Lung microvascular endothelial cell (primary cell): ENCODE data around the gene EYA4. TPM values are rescaled to one million over a fixed set of nuclear protein-coding genes. Genes with fewer than 3 reads are reported as not detected.

ENCODE experiments used
- DNase-seq, 2 donors: peaks; one replicate each; pipeline versions ENCODE4 v3.0.0 to v3.0.0-alpha.2; 2010; ENCODE audit warnings: low read depth in 2 of 2
- total RNA-seq: library from RNA; depleted of rRNA; stranded (reverse); fragments of >200 nt; gene quantifications from 2 replicates; pipeline ENCODE4 v1.2.1, GENCODE V29; 2014

EYA4 gene
- total RNA-seq, 1 donor from 2014 or later, result 0.40 TPM

DNA sequence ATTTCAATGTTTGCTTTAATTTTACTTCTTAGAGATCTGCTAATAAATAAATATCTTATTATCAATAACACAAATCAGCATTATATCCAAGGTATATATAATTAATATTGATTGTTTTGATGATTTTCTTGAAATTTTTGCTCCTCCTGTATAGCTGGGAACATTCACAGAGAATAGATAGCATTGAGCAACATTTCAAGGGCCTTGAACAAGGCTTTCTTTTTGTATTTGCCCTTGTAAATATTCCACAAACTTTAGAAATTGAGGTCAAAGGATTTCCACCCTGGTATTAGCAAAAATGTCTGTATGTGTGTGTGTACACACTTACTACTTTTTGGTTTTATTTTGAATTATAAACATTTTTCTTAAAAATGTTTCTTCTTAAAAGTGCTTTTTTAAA is 205.6 kb downstream of the EYA4 start:
- no peak for DNase-seq

DNA sequence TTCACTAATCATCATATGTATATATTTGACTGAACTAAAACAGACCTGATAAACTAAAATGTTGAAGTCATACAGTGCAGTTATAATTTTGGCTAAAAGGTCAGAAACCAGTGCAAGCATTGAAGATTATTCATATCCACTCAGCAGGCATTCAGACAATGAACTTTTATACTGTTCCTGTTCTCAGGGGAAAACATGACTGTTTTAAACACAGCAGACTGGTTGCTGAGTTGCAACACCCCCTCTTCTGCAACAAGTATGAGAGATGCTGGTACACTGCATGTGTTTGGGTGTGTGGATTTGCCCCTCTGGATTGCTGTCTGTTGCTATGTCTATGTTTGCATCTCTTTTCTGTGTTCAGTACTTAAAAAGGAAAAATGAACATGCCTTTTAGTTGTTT is 206.8 kb downstream of the EYA4 start:
- no peak for DNase-seq

DNA sequence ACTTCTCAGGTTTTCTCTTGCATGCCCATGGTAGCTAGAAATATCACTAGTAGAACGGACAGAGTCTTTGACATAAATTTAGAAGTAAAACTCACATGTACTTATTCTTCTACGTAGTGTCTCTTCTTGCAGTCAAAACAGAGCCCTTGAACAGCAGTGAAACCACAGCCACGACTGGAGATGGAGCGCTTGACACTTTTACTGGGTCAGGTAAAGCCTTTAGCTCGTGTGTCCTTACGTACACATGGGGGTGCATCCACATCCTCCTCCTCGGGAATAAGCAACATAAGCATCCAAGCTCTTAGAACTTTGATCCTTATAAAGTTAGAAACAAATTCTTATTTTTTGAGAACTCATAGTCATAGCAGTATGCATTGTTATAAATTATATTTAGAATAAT is 215.3 kb downstream of the EYA4 start:
- DNase-seq, result no peak

DNA sequence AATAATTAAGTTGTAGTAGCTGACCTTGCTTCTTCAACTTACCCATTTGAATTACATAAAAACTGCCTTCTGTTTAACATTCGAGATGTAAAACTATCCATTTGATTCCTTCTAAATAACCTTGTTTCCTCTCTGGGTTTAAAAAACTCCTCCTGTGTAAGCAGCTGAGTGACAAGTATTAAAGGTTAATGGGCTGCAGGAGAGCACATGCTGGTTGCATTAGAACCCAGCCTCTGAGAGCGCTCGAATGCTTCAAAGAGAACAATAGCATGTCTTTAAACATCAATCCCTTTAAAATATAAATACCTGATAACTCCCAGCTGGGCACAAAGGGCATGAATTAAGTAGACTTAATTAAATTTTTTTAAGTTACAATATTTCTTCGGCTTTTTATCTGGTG is 215.8 kb downstream of the EYA4 start:
- DNase-seq, result no peak

DNA sequence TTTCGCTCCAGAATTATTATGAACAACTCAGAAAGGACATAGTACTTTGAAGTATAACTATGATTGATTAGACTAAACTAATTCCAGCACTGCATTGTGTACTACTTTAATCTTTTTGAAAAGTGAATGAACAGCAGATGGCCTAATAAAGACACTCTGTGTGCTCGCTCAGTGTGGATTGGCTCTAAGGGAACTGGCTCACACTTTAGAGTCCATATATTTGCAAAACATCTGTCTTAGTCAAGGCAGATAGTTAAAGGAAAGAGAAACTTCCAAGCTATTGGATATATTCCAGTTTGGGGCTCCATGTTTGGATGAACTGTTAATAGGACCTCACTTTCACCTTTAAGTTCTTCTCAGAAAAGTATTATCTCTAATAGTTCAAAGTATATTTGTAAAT is 218.9 kb downstream of the EYA4 start:
- DNase-seq, result no peak

DNA sequence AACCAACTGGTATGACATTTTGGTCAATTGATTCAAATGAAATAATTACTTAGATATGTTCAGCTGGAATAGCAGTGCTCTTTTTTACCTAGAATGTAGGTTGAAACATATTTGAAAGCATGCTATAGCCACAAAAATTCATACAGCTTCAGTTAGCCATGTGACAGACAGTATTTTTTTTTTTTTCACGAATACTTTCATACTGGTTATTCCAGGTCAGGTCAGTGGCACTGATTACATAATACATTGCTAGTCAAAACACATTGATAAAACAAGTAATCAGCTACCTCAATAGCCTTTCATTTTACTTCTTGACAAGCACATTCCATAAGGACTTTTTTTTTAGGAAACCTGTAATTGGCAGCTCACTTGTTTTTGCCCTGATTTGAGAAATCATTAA is 222.6 kb downstream of the EYA4 start:
- no peak for DNase-seq

DNA sequence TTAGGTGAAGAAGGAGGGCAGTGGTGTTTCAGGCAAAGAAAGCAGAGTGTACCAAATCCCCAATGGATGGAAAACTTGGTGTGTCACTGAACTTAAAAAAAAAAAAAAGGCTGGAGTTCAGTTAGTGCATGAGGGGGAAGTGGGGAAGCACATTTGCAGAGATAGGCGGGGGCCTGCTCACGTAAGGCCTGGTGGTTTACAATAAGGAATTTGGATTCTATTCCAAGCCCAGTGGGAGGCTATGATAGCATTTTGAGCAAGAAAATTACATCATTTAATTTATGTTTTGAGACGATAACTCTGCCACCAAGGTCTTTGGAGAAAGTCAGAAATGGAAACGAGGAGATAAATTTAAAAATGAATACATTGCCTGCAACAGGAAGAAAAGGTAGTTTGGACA is 225.5 kb downstream of the EYA4 start:
- no peak for DNase-seq

DNA sequence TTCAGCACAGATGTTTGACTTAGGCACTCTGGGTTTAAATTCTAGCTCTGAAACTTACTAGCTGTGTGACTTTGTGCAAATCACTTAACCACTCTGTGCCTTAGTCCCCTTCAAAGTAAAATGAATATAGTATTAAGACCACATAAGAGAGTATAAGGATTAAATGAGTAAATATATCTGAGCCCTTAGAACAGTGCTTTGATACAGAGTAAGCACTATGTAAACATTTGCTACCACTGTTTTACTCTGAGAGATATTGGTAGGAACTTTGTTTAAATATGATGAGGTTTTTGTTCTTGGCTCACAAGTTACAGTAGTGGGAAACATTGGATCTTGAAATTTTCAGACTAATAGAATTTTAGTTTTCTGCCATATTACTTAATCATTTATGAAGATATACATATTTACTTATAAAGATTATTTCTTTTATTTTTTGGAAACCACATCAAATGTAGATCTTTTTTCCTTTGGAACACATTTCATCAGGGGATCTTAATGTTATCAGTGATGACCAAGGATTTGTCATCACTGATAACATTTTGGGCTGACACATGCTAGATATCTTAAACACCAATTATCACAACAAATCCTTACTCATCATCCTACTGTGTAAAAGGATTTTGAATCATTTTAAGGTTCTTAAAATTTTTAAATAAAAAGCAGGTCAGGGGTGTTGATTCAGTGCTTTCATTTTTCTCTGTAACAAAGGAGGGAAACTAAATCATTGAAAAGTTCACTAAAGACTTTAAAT is 226.2 kb downstream of the EYA4 start:
- DNase-seq, result no peak

DNA sequence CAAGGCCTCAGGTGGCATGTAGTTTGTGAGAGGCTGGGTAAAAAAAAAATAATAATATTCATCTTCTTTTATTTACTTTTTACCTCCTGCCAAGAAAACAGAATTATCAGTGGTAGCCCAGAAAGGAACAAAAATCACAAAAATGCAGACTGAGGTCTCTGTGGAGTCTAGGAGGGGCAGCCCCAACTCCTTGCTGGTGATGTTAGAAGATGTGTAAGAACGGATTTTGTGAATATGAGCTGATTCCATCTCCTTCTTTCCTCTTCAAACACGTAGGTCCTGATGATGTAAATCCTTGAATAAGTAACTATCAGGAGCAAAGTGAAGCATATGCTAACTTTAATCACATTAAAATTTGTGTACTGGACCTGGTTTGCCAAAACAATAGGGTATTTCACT is 226.8 kb downstream of the EYA4 start:
- DNase-seq, result no peak

DNA sequence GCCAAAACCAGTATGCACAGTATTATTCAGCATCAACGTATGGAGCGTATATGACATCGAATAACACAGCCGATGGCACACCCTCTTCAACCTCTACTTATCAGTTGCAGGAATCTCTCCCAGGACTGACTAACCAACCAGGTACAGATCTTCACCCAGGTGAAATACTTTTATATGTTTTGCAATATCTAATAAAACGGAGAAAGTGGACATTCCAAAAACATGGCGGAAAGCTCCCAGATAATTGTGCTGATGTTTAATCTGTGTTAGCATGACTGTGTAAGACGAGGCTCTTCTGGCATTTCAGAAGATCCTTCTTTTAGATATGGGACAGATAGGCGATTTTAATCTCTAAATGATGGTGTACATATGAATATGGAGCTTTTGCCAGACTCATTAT is 227.4 kb downstream of the EYA4 start:
- no peak for DNase-seq

DNA sequence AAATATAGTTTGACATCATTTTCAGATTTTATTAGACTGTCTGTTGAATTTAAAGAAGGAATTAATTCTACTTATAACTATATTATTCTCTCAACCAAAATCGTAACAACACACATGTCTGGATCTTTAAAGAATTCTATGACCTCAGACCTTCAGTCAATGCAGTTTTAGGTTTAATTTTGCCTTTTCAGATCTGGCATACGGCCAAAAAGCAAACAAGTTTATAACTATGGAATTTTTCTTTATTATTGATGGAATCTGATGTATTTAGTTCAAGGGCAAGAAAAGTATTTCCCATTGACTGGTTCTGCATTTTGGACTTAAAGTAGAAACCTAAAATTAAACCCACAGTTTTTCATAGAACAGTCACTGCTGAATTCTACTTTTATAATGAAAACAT is 233.4 kb downstream of the EYA4 start:
- no peak for DNase-seq

DNA sequence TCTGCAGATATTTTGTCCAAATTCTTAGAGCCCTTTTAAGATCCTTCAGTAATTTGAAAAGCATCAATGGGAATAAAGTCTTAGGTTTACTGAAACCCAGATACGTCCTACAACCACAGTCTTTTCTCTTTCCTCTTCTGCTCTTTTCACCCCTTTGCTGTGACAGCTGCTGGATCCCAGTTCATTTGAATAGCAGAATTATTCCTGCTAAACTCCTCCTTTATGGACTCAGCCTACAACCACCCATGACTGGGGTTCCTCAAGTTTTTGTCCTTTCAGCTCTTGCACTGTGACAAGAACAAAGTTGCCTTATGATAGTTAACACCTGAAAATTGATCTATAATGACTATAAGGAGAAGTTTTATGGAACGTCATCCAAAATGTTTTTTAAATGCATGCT is 237.5 kb downstream of the EYA4 start:
- no peak for DNase-seq

DNA sequence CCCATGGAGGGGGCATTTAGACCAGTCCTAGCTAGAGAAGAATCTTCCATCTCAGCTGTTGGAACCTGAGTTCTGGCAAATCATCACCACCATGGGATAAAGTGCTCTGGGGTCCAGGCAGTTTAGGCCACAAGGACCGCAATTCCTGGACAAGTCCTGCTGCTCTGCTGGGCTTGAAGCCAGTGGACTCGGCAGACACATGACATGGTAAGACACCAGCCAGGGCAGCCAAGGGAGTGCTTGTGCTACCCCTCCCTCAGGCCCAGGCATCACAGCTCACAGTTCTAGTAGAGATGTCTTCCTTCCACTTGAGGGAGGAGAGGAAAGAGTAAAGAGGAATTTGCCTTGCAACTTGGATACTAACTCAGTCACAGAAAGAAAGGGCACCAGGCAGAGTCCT is 246.0 kb downstream of the EYA4 start:
- no peak for DNase-seq

DNA sequence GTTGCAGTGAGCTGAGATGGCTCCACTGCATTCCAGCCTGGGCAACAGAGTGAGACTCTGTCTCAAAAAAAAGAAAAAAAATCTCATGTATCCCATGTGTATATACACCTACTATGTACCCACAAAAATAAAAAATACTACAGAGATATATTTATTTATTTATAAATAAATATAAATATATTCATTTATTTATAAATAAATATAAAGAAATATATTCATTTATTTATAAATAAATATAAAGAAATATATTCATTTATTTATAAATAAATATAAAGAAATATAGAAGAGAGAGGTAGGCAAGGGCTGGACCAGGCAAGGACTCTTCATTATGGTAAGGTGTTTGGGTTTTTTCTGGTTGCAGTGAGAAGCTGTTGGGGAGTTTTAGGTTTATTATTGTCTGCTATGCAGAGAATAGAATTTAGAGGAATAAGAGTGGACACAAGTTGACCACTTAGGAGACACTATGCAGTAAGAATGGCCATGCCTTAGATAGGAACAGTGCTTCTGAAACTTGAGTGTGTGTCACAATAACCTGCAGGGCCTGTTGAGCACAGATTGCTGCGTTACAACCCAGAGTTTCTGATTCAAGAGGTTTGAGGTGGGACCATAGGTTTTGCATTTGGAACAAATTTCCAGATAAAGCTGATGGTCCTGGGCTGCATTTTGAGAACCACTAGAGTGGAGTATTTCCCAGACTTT is 254.2 kb downstream of the EYA4 start:
- no peak for DNase-seq

DNA sequence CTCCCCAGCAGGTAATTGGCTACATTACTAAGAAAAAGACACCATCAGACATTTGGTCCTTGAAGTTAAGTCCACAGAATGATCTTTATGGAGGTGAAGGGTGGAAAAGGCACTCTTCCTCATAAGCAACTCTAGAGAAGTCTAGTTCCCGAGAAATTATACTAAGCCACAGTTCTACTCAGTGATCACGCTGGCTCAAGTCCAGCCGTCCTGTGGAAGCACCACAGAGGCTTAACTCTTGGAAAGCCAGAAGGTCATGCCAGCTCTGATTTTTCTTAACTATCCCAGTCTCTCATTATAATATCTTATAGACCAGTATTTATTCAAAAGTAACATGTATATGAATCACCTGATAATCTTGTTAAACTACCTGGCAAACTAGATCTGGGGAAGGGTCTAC is 258.5 kb downstream of the EYA4 start:
- no peak for DNase-seq

DNA sequence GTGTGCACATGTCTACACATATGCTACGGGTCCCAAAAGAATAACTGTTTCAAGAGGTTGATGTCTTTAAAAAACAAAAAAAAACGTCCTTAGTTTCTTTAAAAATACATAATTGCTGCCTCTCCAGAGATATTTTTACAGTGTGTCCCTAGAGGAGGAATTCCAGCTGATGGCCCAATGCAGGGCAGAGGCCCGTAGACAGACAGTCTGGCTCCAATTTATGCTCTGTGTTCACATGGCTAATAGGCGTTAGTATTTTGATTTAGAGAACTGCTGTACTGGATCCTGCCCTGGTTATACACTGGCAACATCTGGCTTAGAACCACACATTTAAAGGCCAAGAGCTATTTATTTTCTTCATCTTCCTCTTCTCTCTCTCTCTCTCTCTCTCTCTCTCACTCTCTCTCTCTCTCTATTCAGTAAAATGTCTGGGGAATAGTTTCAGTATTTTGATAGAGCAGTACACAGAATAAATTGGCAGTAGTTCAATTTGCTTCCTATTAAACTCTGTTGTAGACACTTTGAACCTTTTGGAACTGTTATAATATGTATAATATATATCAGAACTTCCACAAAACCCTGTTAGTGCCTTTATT is 260.6 kb downstream of the EYA4 start:
- no peak for DNase-seq

DNA sequence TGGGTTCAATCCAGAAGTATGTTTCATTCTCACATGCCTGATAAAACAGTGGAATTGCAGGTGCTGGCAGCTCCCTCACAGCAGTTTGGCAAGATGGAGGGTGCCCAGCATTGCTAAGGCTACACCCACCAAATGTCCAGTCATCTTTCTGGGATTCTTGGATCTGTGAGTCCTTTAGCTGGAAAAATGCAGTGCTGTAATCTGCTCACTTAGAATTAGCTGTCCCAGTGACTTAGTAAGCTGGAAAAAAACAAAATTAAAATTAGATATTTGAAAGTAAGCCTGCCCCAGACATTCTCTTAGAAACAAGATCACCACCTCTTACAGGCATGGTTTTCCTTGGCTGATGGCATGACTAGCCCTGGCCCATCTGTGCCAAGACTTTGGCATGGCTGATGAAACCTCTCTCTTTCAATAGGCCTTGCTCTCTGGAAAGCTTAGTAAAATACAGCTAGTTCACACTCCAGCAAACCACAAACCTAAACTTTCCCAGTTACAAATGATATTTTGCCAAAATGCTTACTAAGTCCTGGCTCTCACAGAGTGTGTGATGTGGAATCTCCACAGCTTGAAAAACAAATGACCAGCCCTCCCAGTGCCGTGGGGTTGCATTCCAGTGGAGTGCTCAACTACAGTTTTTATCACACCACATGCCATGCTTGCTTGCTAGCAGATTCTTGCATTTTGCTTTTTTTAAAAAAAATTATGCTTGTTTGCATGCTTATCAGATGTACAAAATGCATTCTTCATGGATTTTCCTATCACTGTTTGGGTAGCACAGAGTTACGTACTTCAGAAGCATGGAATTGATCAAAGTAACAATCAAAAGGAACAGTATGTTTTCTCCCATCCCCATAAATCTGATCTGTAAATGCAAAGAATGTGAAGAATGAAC is 261.5 kb downstream of the EYA4 start:
- no peak for DNase-seq

DNA sequence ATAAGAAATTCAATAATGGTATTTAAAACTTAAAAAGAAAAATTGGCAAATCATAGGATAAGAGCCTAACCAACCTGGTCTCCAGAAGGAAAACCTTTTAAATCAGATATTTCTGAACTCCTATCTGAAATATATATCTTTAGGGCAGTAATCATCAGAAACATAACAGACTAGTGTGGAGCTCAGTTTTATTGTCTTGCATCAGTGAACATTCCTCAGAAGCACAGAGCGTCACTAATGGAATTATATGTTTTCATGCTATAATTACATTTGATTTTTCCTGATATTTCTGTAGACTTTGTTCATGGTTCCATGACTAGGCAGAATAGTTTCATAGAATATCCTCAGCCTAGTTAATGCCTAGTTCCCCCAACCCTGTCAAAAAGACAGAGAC is 262.2 kb downstream of the EYA4 start:
- no peak for DNase-seq

DNA sequence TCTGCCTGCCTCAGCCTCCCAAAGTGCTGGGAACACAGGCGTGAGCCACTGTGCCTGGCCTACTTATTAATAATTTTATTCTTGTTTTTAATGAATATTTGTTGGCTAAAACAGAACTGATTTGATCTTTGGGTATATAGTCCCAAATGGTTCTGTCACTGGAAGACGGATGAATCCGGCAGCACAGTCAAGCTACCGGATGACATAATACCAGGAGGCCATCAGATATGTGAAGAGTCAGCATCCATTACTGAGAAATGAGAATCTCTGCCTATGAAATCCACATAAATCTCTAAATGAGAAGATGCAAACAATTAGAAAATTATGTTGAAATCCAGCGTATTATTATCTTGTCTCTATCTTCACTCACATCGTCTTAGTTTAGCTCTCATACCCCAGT is 263.0 kb downstream of the EYA4 start:
- no peak for DNase-seq

DNA sequence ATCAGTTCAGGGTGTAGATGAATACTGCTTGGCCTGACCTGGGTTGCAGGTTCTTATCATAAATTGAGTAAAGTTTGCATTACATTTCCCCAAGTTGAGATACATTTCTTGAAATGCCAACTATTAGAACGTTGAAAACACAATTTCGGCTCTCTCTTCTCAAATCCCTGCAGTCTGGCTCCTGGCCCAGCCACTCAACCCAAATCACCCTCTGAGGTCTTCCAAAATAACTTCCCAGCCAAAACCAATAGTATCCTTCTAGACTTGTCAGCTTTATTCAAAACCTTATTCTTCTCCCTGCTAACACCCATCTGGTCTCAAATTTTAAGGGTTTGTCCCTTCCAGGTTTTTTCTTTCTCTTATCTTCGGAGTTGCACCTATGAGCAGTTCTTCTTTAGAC is 263.6 kb downstream of the EYA4 start:
- no peak for DNase-seq

DNA sequence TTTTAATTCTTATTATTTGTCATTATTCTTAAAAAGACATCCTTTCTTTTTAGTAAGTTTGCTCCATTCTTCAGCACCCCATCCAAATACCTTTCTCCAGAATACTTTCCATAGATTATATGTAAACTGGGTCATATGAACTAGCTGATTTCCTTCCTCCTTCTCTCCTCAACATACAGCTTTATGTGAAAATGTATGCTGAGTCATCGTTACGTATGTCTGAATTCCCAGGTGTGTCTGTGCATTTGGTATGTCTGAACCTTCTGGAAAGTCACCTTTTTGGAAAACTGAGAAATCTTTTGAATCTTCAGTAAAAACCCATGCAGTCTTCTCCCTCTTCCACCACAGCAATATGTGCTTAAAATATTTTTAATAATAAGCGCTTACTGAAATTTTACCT is 264.5 kb downstream of the EYA4 start:
- DNase-seq, result no peak

DNA sequence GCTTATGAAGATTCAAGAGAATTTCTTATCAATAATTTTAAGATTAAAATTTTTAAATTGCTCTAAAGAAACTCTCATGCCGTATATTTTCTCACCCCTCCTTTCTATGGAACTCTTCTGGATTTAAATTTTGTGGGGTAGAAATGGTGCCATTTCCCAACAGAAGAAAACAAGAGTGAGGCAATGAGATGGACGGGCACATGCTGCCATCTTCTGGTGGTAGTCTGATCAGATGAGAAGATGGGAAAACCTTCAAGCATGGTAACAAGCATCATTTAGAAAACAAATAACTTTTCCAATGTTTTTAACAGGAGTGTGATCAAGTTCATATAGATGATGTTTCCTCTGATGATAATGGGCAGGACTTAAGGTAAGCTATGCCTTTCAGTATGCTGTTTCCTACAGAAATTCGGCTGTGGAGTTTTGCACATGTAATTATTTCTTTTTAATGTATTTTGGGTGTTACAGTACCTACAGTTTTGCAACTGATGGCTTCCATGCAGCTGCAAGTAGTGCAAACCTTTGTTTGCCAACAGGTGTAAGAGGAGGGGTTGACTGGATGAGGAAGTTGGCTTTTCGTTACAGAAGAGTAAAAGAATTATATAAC is 271.4 kb downstream of the EYA4 start:
- DNase-seq, result peak; percentile 52 to 71
